ENCODE measurements around the gene BRSK2. TPM values are rescaled to one million over a fixed set of nuclear protein-coding genes. Genes with fewer than 3 reads are reported as not detected.

BRSK2 gene
- total and polyA plus RNA-seq, 4 donors: 14.1 to 106 (median 56.8) TPM

GRCh38 chr11:1499261-1499890 is 109.6 kb downstream of the BRSK2 start:
- no peaks in the 10 kb centered on the region for H3K27me3 ChIP-seq (ENCODE audit: control insufficient read depth, insufficient read depth, low read length)
- peaks cover 45% of the 10 kb centered on the region for H3K4me1 ChIP-seq (ENCODE audit: control insufficient read depth, insufficient read depth, low read length)
- DNase-seq (ENCODE audit: low read depth in 4 of 6, low spot score in 6 of 6): no peak
- no peak overlapping the region for H3K4me3 ChIP-seq (ENCODE audit: low read depth, low read length)
- H3K9me3 ChIP-seq (ENCODE audit: control insufficient read depth, insufficient read depth, low read length): peaks cover 3% of the 10 kb centered on the region
- 88% methylated on average over 28 of the region's 28 CpGs for WGBS (ENCODE audit: insufficient coverage)
- H3K27ac ChIP-seq (ENCODE audit: low read depth, low read length): no peak overlapping the region
- peaks cover 32% of the 10 kb centered on the region for H3K36me3 ChIP-seq (ENCODE audit: control insufficient read depth, insufficient read depth, low read length)

- Histone ChIP-seq H3K27ac (ENCODE audit: low read depth, low read length) (no peak overlapping the region), H3K9me3 (ENCODE audit: control insufficient read depth, insufficient read depth, low read length) (peaks cover 3% of the 10 kb centered on the region), H3K4me3 (ENCODE audit: low read depth, low read length) (no peak overlapping the region), H3K36me3 (ENCODE audit: control insufficient read depth, insufficient read depth, low read length) (peaks cover 32% of the 10 kb centered on the region), H3K4me1 (ENCODE audit: control insufficient read depth, insufficient read depth, low read length) (peaks cover 50% of the 10 kb centered on the region), H3K27me3 (ENCODE audit: control insufficient read depth, insufficient read depth, low read length) (no peaks in the 10 kb centered on the region)
- 99% methylated on average over 14 of the region's 14 CpGs for WGBS (ENCODE audit: insufficient coverage)
- no peak for DNase-seq (ENCODE audit: low read depth in 4 of 6, low spot score in 6 of 6)
Measured at GRCh38 chr11:1499899-1500298, 110.2 kb downstream of the BRSK2 start.

- H3K9me3 ChIP-seq (ENCODE audit: control insufficient read depth, insufficient read depth, low read length): peaks cover 2% of the 10 kb centered on the region
- no peak overlapping the region for H3K27ac ChIP-seq (ENCODE audit: low read depth, low read length)
- no peak overlapping the region for H3K4me3 ChIP-seq (ENCODE audit: low read depth, low read length)
- peaks cover 53% of the 10 kb centered on the region for H3K4me1 ChIP-seq (ENCODE audit: control insufficient read depth, insufficient read depth, low read length)
- peaks cover 32% of the 10 kb centered on the region for H3K36me3 ChIP-seq (ENCODE audit: control insufficient read depth, insufficient read depth, low read length)
- H3K27me3 ChIP-seq (ENCODE audit: control insufficient read depth, insufficient read depth, low read length): no peaks in the 10 kb centered on the region
- DNase-seq (ENCODE audit: low read depth in 4 of 6, low spot score in 6 of 6): no peak
- 86% methylated on average over 23 of the region's 28 CpGs for WGBS (ENCODE audit: insufficient coverage)
Measured at GRCh38 chr11:1500466-1501420, 111.0 kb downstream of the BRSK2 start.

- WGBS (ENCODE audit: insufficient coverage): 82% methylated on average over 21 of the region's 25 CpGs
- H3K4me3 ChIP-seq (ENCODE audit: low read depth, low read length): no peak overlapping the region
- peaks cover 32% of the 10 kb centered on the region for H3K36me3 ChIP-seq (ENCODE audit: control insufficient read depth, insufficient read depth, low read length)
- H3K4me1 ChIP-seq (ENCODE audit: control insufficient read depth, insufficient read depth, low read length): peaks cover 57% of the 10 kb centered on the region
- no peak for DNase-seq (ENCODE audit: low read depth in 4 of 6, low spot score in 6 of 6)
- H3K9me3 ChIP-seq (ENCODE audit: control insufficient read depth, insufficient read depth, low read length): no peaks in the 10 kb centered on the region
- H3K27me3 ChIP-seq (ENCODE audit: control insufficient read depth, insufficient read depth, low read length): no peaks in the 10 kb centered on the region
- H3K27ac ChIP-seq (ENCODE audit: low read depth, low read length): no peak overlapping the region
Measured at GRCh38 chr11:1501421-1502167, 111.9 kb downstream of the BRSK2 start.

- 70% methylated on average over 24 of the region's 24 CpGs for WGBS (ENCODE audit: insufficient coverage)
- Histone ChIP-seq H3K4me1 (ENCODE audit: control insufficient read depth, insufficient read depth, low read length) (peaks cover 63% of the 10 kb centered on the region), H3K36me3 (ENCODE audit: control insufficient read depth, insufficient read depth, low read length) (peaks cover 32% of the 10 kb centered on the region), H3K27ac (ENCODE audit: low read depth, low read length) (no peak overlapping the region), H3K4me3 (ENCODE audit: low read depth, low read length) (no peak overlapping the region), H3K27me3 (ENCODE audit: control insufficient read depth, insufficient read depth, low read length) (no peaks in the 10 kb centered on the region), H3K9me3 (ENCODE audit: control insufficient read depth, insufficient read depth, low read length) (no peaks in the 10 kb centered on the region)
- DNase-seq (ENCODE audit: low read depth in 4 of 6, low spot score in 6 of 6): no peak
Measured at GRCh38 chr11:1502168-1502953, 112.6 kb downstream of the BRSK2 start.

- Histone ChIP-seq H3K4me1 (ENCODE audit: control insufficient read depth, insufficient read depth, low read length) (peaks cover 67% of the 10 kb centered on the region), H3K27ac (ENCODE audit: low read depth, low read length) (no peak overlapping the region), H3K4me3 (ENCODE audit: low read depth, low read length) (no peak overlapping the region), H3K27me3 (ENCODE audit: control insufficient read depth, insufficient read depth, low read length) (no peaks in the 10 kb centered on the region), H3K36me3 (ENCODE audit: control insufficient read depth, insufficient read depth, low read length) (peaks cover 36% of the 10 kb centered on the region), H3K9me3 (ENCODE audit: control insufficient read depth, insufficient read depth, low read length) (no peaks in the 10 kb centered on the region)
- peak in 5 of 6 donors; percentile 38 to 90 (median 43) for DNase-seq (ENCODE audit: low read depth in 4 of 6, low spot score in 6 of 6)
- WGBS (ENCODE audit: insufficient coverage): 51% methylated on average over 18 of the region's 20 CpGs
Measured at GRCh38 chr11:1502954-1503707, 113.4 kb downstream of the BRSK2 start.

GRCh38 chr11:1503708-1504104 is 114.0 kb downstream of the BRSK2 start:
- H3K4me1 ChIP-seq (ENCODE audit: control insufficient read depth, insufficient read depth, low read length): peaks cover 73% of the 10 kb centered on the region
- 58% methylated on average over 13 of the region's 14 CpGs for WGBS (ENCODE audit: insufficient coverage)
- peaks cover 36% of the 10 kb centered on the region for H3K36me3 ChIP-seq (ENCODE audit: control insufficient read depth, insufficient read depth, low read length)
- H3K4me3 ChIP-seq (ENCODE audit: low read depth, low read length): no peak overlapping the region
- H3K9me3 ChIP-seq (ENCODE audit: control insufficient read depth, insufficient read depth, low read length): no peaks in the 10 kb centered on the region
- no peak overlapping the region for H3K27ac ChIP-seq (ENCODE audit: low read depth, low read length)
- no peaks in the 10 kb centered on the region for H3K27me3 ChIP-seq (ENCODE audit: control insufficient read depth, insufficient read depth, low read length)
- peak in 1 of 6 donors; percentile 53 for DNase-seq (ENCODE audit: low read depth in 4 of 6, low spot score in 6 of 6)

- no peak overlapping the region for H3K4me3 ChIP-seq (ENCODE audit: low read depth, low read length)
- H3K27ac ChIP-seq (ENCODE audit: low read depth, low read length): no peak overlapping the region
- DNase-seq (ENCODE audit: low read depth in 4 of 6, low spot score in 6 of 6): no peak
- no peaks in the 10 kb centered on the region for H3K27me3 ChIP-seq (ENCODE audit: control insufficient read depth, insufficient read depth, low read length)
- H3K36me3 ChIP-seq (ENCODE audit: control insufficient read depth, insufficient read depth, low read length): peaks cover 39% of the 10 kb centered on the region
- WGBS (ENCODE audit: insufficient coverage): 53% methylated on average over 9 of the region's 9 CpGs
- no peaks in the 10 kb centered on the region for H3K9me3 ChIP-seq (ENCODE audit: control insufficient read depth, insufficient read depth, low read length)
- peaks cover 74% of the 10 kb centered on the region for H3K4me1 ChIP-seq (ENCODE audit: control insufficient read depth, insufficient read depth, low read length)
Measured at GRCh38 chr11:1504138-1504537, 114.4 kb downstream of the BRSK2 start.
